Right atrium auricular region (tissue), 2 donors: Measurements from ENCODE around the gene CAMTA1. TPM values are rescaled to one million over a fixed set of nuclear protein-coding genes. Genes with fewer than 3 reads are reported as not detected.
"Not testable (repeated sequence)": the region's sequence is repeated elsewhere in the genome, so short reads cannot be mapped to it uniquely, and the experiment has no call there.

Experiments used
- DNase-seq: peaks from one replicate; pipeline ENCODE4 v3.0.0-alpha.2; 2019; ENCODE audit warnings: low spot score
- H3K27ac ChIP-seq, 2 donors: fragments of 200-600 bp; sonication (generic); 1 replicate in 1 of 2; 2 replicates in 1 of 2; pipeline ENCODE4 v1.5.1; 2016 to 2019
- H3K27me3 ChIP-seq, 2 donors: fragments of 200-600 bp; sonication (generic); one replicate each; pipeline versions ENCODE4 v1.5.1 to v1.6.0; 2017 to 2019
- H3K36me3 ChIP-seq: fragments of 200-600 bp; sonication (generic); one replicate; pipeline ENCODE4 v1.5.1; 2016
- H3K4me1 ChIP-seq, 2 donors: fragments of 200-600 bp; sonication (generic); one replicate each; pipeline versions ENCODE4 v1.5.1 to v1.6.0; 2017 to 2019
- H3K4me3 ChIP-seq, 2 donors: fragments of 200-600 bp; sonication (generic); 1 replicate in 1 of 2; 2 replicates in 1 of 2; pipeline ENCODE4 v1.5.1; 2017 to 2019; ENCODE audit warnings: mild to moderate bottlenecking in 1 of 2, moderate library complexity in 1 of 2
- H3K9me3 ChIP-seq, 2 donors: fragments of 200-600 bp; sonication (generic); one replicate each; pipeline ENCODE4 v1.5.1; 2019
- total RNA-seq, 2 donors: library from RNA; depleted of rRNA; stranded (reverse); fragments of >200 nt; gene quantifications; one replicate each; pipeline ENCODE4 v1.1.0, GENCODE V29; 2016
- TF ChIP-seq, protein P1 (sequence below), 2 donors: fragments of 200-600 bp; sonication (generic); IDR thresholded peaks; one replicate each; pipeline ENCODE4 v1.5.1; 2019; ENCODE audit warnings: antibody characterized with exemption in 2 of 2

The CAMTA1 gene
- total RNA-seq, 2 donors from 2014 or later: 132 to 190 TPM

DNA sequence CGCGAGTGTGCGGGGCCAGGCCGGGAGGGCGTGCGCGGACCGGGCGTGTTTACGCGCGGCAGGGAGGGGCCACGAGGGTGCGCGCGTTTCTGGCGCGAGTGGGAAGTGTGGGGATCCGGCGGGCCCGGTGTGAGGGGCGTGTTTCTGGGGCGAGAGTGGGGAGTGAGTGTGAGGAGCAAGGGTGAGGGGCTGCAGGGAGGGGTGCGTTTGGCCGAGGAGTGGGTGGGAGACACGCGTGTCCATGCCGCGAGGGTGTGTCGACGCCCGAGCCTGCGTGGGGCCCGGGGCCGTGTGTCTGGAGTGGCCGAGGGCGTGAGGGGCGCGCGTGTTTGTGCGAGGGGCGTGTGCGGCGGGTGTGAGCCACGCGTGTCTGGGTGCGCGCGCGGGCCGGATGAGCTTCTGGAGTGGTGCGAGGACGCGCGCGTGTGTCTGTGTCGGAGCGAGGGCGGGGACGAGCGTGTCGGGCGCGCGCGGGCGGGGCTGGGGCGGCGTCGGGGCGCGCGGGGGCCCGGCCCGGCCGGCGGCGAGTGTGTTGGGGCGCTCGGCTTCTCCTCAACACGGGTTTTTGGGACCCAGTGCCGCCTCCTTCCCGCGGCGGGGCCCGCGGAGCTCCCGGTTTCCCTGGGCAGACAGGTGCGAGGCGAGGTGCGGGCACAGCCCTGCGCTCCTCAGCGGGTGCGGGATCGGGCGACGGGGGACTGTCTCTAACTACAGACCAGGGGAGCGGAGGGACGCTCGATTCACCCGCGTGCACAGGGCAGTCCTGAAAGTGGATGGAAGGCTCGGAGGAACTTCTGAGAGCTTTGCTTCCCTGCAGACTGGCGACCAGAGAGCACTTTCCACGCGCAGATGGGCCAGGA is 920.0 kb downstream of the CAMTA1 start:
- no peaks in the 10 kb centered on the region for H3K36me3 ChIP-seq
- TF ChIP-seq, protein P1, sequence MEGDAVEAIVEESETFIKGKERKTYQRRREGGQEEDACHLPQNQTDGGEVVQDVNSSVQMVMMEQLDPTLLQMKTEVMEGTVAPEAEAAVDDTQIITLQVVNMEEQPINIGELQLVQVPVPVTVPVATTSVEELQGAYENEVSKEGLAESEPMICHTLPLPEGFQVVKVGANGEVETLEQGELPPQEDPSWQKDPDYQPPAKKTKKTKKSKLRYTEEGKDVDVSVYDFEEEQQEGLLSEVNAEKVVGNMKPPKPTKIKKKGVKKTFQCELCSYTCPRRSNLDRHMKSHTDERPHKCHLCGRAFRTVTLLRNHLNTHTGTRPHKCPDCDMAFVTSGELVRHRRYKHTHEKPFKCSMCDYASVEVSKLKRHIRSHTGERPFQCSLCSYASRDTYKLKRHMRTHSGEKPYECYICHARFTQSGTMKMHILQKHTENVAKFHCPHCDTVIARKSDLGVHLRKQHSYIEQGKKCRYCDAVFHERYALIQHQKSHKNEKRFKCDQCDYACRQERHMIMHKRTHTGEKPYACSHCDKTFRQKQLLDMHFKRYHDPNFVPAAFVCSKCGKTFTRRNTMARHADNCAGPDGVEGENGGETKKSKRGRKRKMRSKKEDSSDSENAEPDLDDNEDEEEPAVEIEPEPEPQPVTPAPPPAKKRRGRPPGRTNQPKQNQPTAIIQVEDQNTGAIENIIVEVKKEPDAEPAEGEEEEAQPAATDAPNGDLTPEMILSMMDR (IDR thresholded peaks at IDR 0.05): no peak
- H3K27me3 ChIP-seq: no peaks in the 10 kb centered on the region
- H3K4me1 ChIP-seq: peaks cover 0 to 17% of the 10 kb centered on the region in 2 donors
- no peak for DNase-seq
- H3K9me3 ChIP-seq: no peaks in the 10 kb centered on the region
- peak overlapping the region; percentile 53 to 64 for H3K4me3 ChIP-seq
- peak overlapping the region; percentile 50 to 57 for H3K27ac ChIP-seq

- H3K27ac ChIP-seq: peak overlapping the region; percentile 50 to 57
- H3K9me3 ChIP-seq: no peaks in the 10 kb centered on the region
- H3K27me3 ChIP-seq: no peaks in the 10 kb centered on the region
- DNase-seq: no peak
- peaks cover 0 to 17% of the 10 kb centered on the region in 2 donors for H3K4me1 ChIP-seq
- TF ChIP-seq, protein P1 (IDR thresholded peaks at IDR 0.05): no peak
- H3K36me3 ChIP-seq: no peaks in the 10 kb centered on the region
- H3K4me3 ChIP-seq: peak overlapping the region; percentile 53 to 64
Measured at GRCh38 chr1:7705908-7706216, 920.6 kb downstream of the CAMTA1 start.

DNA sequence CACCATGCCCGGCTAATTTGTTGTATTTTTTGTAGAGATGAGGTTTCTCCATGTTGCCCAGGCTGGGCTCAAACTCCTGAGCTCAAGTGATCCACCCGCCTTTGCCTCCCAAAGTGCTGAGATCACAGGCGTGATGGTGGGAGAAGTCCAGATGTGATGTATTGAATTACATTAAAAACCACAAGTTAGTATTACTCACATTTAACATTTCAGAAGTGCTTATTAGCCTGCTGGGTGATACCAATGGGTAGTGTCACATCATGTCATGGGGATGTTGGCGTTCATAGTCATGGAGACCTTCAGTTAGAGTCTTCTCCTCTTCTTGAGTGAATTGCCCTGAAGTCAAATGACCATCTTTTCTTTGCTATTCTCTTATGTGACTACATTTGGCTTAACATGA is 922.3 kb downstream of the CAMTA1 start:
- TF ChIP-seq, protein P1 (IDR thresholded peaks at IDR 0.05): no peak
- no peak overlapping the region for H3K4me3 ChIP-seq
- no peaks in the 10 kb centered on the region for H3K27me3 ChIP-seq
- DNase-seq: no peak
- H3K36me3 ChIP-seq: no peaks in the 10 kb centered on the region
- H3K27ac ChIP-seq: no peak overlapping the region
- no peaks in the 10 kb centered on the region for H3K9me3 ChIP-seq
- H3K4me1 ChIP-seq: peaks cover 0 to 17% of the 10 kb centered on the region in 2 donors

DNA sequence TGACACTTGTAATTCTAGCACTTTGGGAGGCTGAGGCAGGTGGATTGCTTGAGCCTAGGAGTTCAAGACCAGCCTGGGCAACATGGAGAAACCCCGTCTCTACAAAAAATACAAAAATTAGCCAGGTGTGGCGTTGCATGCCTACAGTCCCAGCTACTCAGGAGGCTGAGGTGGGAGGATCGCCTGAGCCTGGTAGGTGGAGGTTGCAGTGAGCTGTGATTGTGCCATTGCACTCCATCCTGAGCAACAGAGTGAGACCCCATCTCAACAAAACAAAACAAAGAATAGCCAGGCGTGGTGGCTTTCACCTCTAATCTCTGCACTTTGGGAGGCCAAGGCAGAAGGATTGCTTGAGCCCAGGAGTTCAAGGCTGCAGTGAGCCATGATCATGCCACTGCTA is 922.8 kb downstream of the CAMTA1 start:
- H3K27ac ChIP-seq, H3K9me3 ChIP-seq, DNase-seq, H3K36me3 ChIP-seq, H3K27me3 ChIP-seq, H3K4me3 ChIP-seq: not testable (repeated sequence)
- H3K4me1 ChIP-seq: peaks cover 0 to 17% of the 10 kb centered on the region in 2 donors

DNA sequence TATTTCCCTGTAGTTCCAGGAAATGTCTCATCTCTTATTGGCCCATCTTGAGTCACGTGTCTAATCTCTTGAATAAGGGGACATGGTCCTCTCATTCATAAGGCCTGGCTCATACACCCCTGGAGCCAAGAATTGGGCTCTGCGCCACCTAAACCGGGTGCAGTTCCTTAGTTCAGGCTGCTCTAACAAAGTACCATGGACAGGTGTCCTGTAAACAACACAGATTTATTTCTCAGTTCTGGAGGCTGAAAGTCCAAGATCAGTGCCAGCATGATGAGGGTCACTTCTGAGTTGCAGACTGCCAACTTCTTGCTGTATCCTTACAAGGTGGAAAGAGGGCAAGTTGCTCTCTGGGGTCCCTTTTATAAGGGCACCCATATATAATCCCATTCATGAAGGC is 925.6 kb downstream of the CAMTA1 start:
- H3K4me3 ChIP-seq: no peak overlapping the region
- H3K9me3 ChIP-seq: no peaks in the 10 kb centered on the region
- no peaks in the 10 kb centered on the region for H3K27me3 ChIP-seq
- DNase-seq: no peak
- TF ChIP-seq, protein P1 (IDR thresholded peaks at IDR 0.05): no peak
- H3K36me3 ChIP-seq: no peaks in the 10 kb centered on the region
- peaks cover 0 to under 1% of the 10 kb centered on the region in 2 donors for H3K4me1 ChIP-seq
- no peak overlapping the region for H3K27ac ChIP-seq

DNA sequence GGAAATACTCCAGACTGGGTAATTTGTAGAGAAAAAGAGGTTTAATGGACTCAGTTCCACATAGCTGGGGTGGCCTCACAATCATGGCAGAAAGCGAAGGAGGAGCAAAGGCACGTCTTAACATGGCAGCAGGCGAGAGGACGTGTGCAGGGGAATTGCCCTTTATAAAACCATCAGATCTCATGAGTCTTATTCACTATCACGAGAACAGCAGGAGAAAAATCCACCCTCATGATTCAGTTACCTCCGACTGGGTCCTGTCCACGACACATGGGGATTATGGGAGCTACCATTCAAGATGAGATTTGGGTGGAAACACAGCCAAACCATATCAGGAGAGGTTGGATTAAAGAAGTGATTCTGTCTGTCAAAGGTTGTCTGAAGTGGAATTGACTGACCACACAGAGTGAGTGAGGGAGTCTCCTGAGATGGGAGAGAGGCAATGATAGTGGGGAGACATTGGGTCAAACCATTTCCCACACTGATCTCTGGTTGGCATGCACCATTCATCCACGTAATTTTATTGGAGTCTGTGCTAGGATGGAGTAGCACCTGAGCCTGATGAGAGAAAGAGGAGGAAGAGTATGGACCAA is 927.6 kb downstream of the CAMTA1 start:
- TF ChIP-seq, protein P1 (IDR thresholded peaks at IDR 0.05): no peak
- Histone ChIP-seq H3K4me1 (no peaks in the 10 kb centered on the region), H3K4me3 (no peak overlapping the region), H3K36me3 (no peaks in the 10 kb centered on the region), H3K27me3 (no peaks in the 10 kb centered on the region), H3K9me3 (no peaks in the 10 kb centered on the region), H3K27ac (no peak overlapping the region)
- DNase-seq: no peak
